ENCODE data around the gene PGA4.
"Not testable (repeated sequence)": the region's sequence is repeated elsewhere in the genome, so short reads cannot be mapped to it uniquely, and the experiment has no call there.

PGA4 gene

DNA sequence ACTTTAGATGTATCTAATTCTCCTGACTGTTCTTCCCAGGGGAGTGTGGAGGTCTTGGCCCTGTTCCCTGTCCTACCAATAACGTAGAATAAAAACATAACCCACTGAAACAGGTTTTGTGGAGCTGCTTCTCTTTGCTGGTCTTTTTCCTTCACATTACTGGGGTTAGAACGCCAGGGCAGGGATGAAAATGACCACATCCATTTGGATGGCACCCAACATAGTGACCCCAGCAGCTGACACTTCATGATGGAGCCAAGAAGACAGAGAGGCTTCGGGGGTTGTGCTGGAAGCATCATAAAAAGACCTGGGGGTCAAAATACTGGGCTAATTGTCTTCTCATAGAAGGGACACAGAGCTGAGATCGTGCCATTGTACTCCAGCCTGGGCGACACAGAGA, 9.4 kb downstream of the PGA4 start:
- H3K4me1 ChIP-seq (ENCODE audit: control extremely low read depth in 1 of 4, control insufficient read depth in 4 of 4, insufficient read depth in 4 of 4, low read length in 3 of 4); CTCF ChIA-PET; DNase-seq; H3K4me3 ChIP-seq (ENCODE audit: control insufficient read depth in 1 of 7, extremely low read depth in 1 of 7, insufficient read depth in 4 of 7, low read depth in 2 of 7, low read length in 6 of 7); H3K9me3 ChIP-seq (ENCODE audit: control extremely low read depth in 1 of 5, control insufficient read depth in 4 of 5, insufficient read depth in 2 of 5, low read depth in 1 of 5, low read length in 4 of 5); H3K27me3 ChIP-seq (replicated peaks in 2 of 5; ENCODE audit: control insufficient read depth in 4 of 5, insufficient read depth in 5 of 5, low read length in 4 of 5); POLR2A ChIA-PET; H3K27ac ChIP-seq (ENCODE audit: insufficient read depth in 1 of 2, low read depth in 1 of 2, low read length in 2 of 2, poor library complexity in 1 of 2, severe bottlenecking in 2 of 2); H3K36me3 ChIP-seq (ENCODE audit: control insufficient read depth in 4 of 4, insufficient read depth in 4 of 4, low read length in 3 of 4): not testable (repeated sequence)
- no CpG with 5 or more reads among the region's 5 CpGs for WGBS (ENCODE audit: insufficient coverage)

GRCh38 chr11:61232548-61233145, 10.5 kb downstream of the PGA4 start:
- POLR2A ChIA-PET, CTCF ChIA-PET: not testable (repeated sequence)
- WGBS (ENCODE audit: insufficient coverage), result no CpG with 5 or more reads among the region's 3 CpGs

DNA sequence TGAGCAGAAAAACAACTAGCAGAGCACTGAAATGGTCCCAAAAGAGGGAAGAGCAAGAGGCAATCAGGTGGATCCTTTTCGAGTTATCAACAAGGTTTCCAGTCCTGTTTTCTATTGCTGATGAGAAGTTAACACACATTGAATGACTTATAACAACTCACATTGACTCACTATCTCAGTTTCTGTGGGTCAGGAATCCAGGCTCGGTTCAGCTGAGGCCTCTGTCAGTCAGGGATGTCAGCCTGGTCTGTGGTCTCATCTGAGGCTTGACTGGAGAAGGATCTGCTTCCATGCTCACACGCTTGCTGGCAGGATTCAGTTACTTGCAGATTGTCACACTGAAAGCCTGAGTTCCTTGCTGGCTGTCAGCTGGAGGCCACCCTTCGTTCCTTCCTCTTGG, 15.0 kb downstream of the PGA4 start:
- CTCF ChIA-PET; H3K27me3 ChIP-seq (replicated peaks in 2 of 5; ENCODE audit: control insufficient read depth in 4 of 5, insufficient read depth in 5 of 5, low read length in 4 of 5); H3K4me1 ChIP-seq (ENCODE audit: control extremely low read depth in 1 of 4, control insufficient read depth in 4 of 4, insufficient read depth in 4 of 4, low read length in 3 of 4); POLR2A ChIA-PET; H3K9me3 ChIP-seq (ENCODE audit: control extremely low read depth in 1 of 5, control insufficient read depth in 4 of 5, insufficient read depth in 2 of 5, low read depth in 1 of 5, low read length in 4 of 5); H3K4me3 ChIP-seq (ENCODE audit: control insufficient read depth in 1 of 7, extremely low read depth in 1 of 7, insufficient read depth in 4 of 7, low read depth in 2 of 7, low read length in 6 of 7); H3K27ac ChIP-seq (ENCODE audit: insufficient read depth in 1 of 2, low read depth in 1 of 2, low read length in 2 of 2, poor library complexity in 1 of 2, severe bottlenecking in 2 of 2); DNase-seq; H3K36me3 ChIP-seq (ENCODE audit: control insufficient read depth in 4 of 4, insufficient read depth in 4 of 4, low read length in 3 of 4): not testable (repeated sequence)
- WGBS (ENCODE audit: insufficient coverage), result no CpG with 5 or more reads among the region's 4 CpGs

More at GRCh38 chr11:61232548-61233145, 10.5 kb downstream of the PGA4 start:
- not testable (repeated sequence) for H3K4me1 ChIP-seq (ENCODE audit: control extremely low read depth in 1 of 4, control insufficient read depth in 4 of 4, insufficient read depth in 4 of 4, low read length in 3 of 4); H3K9me3 ChIP-seq (ENCODE audit: control extremely low read depth in 1 of 5, control insufficient read depth in 4 of 5, insufficient read depth in 2 of 5, low read depth in 1 of 5, low read length in 4 of 5); DNase-seq; H3K4me3 ChIP-seq (ENCODE audit: control insufficient read depth in 1 of 7, extremely low read depth in 1 of 7, insufficient read depth in 4 of 7, low read depth in 2 of 7, low read length in 6 of 7); H3K27ac ChIP-seq (ENCODE audit: insufficient read depth in 1 of 2, low read depth in 1 of 2, low read length in 2 of 2, poor library complexity in 1 of 2, severe bottlenecking in 2 of 2); H3K27me3 ChIP-seq (replicated peaks in 2 of 5; ENCODE audit: control insufficient read depth in 4 of 5, insufficient read depth in 5 of 5, low read length in 4 of 5); H3K36me3 ChIP-seq (ENCODE audit: control insufficient read depth in 4 of 4, insufficient read depth in 4 of 4, low read length in 3 of 4)

DNA sequence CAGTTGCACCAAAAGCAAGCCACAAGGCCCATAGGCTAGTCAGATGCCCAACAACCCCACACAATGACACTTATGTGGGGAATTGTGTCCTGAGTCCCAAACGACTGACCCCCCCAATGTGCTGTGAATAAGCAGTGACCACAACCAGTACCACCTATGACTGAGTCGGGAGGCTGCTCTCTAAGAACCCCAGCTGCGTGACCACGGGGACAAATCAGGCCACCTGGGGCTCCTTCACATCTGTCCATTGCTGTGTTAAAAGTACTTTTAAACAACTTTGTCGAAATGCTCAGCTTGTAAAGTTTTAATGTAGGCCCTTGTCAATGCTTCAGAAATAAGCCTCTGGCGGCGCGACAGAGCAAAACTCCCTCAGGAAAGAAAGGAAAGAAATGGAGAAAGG, 18.1 kb downstream of the PGA4 start:
- DNase-seq; H3K36me3 ChIP-seq (ENCODE audit: control insufficient read depth in 4 of 4, insufficient read depth in 4 of 4, low read length in 3 of 4); POLR2A ChIA-PET; H3K27ac ChIP-seq (ENCODE audit: insufficient read depth in 1 of 2, low read depth in 1 of 2, low read length in 2 of 2, poor library complexity in 1 of 2, severe bottlenecking in 2 of 2); H3K4me1 ChIP-seq (ENCODE audit: control extremely low read depth in 1 of 4, control insufficient read depth in 4 of 4, insufficient read depth in 4 of 4, low read length in 3 of 4); H3K4me3 ChIP-seq (ENCODE audit: control insufficient read depth in 1 of 7, extremely low read depth in 1 of 7, insufficient read depth in 4 of 7, low read depth in 2 of 7, low read length in 6 of 7); CTCF ChIA-PET; H3K9me3 ChIP-seq (ENCODE audit: control extremely low read depth in 1 of 5, control insufficient read depth in 4 of 5, insufficient read depth in 2 of 5, low read depth in 1 of 5, low read length in 4 of 5); H3K27me3 ChIP-seq (replicated peaks in 2 of 5; ENCODE audit: control insufficient read depth in 4 of 5, insufficient read depth in 5 of 5, low read length in 4 of 5): not testable (repeated sequence)
- 100% methylated on average over 1 of the region's 8 CpGs for WGBS (ENCODE audit: insufficient coverage)

DNA sequence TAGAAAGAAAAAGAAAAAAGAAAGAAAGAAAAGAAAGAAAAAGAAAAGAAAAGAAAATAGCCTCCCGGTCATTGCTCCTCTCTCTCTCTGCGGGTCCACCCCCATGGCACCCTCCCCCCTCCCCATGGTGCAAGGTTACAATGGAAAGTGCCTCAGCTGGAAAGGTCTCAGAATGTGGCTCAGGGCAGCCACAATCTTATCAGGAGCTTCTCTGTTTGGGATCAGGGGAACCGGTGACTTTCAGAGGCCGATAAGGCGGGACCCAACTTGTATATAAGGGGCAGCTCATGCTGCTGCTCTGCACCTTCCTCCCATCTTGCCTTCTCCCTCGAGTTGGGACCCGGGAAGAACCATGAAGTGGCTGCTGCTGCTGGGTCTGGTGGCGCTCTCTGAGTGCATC, 18.7 kb downstream of the PGA4 start, which contains the start of gene PGA5:
TSS of gene PGA5 (plus strand) at position 301 of the 400 bp plus-strand sequence. CDS start at position 353, 52 bp downstream.
- DNase-seq; POLR2A ChIA-PET; H3K27me3 ChIP-seq (replicated peaks in 2 of 5; ENCODE audit: control insufficient read depth in 4 of 5, insufficient read depth in 5 of 5, low read length in 4 of 5); H3K27ac ChIP-seq (ENCODE audit: insufficient read depth in 1 of 2, low read depth in 1 of 2, low read length in 2 of 2, poor library complexity in 1 of 2, severe bottlenecking in 2 of 2); CTCF ChIA-PET; H3K36me3 ChIP-seq (ENCODE audit: control insufficient read depth in 4 of 4, insufficient read depth in 4 of 4, low read length in 3 of 4); H3K9me3 ChIP-seq (ENCODE audit: control extremely low read depth in 1 of 5, control insufficient read depth in 4 of 5, insufficient read depth in 2 of 5, low read depth in 1 of 5, low read length in 4 of 5); H3K4me3 ChIP-seq (ENCODE audit: control insufficient read depth in 1 of 7, extremely low read depth in 1 of 7, insufficient read depth in 4 of 7, low read depth in 2 of 7, low read length in 6 of 7); H3K4me1 ChIP-seq (ENCODE audit: control extremely low read depth in 1 of 4, control insufficient read depth in 4 of 4, insufficient read depth in 4 of 4, low read length in 3 of 4): not testable (repeated sequence)
- WGBS (ENCODE audit: insufficient coverage), result no CpG with 5 or more reads among the region's 8 CpGs

DNA sequence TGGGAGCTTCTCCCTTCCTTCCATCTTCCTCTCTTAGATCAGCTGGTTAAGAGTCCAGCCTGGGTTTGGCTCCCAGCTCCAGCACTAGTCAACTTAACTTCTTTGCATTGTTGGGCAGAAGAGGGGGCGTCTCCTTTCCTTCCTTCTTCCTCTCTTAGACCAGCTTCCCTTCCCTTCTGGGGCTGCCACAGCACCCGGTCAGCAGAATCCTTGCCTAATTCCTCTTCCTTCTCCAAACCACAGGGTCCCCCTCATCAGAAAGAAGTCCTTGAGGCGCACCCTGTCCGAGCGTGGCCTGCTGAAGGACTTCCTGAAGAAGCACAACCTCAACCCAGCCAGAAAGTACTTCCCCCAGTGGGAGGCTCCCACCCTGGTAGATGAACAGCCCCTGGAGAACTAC, 19.4 kb downstream of the PGA4 start:
- H3K4me3 ChIP-seq (ENCODE audit: control insufficient read depth in 1 of 7, extremely low read depth in 1 of 7, insufficient read depth in 4 of 7, low read depth in 2 of 7, low read length in 6 of 7); CTCF ChIA-PET; DNase-seq; H3K27me3 ChIP-seq (replicated peaks in 2 of 5; ENCODE audit: control insufficient read depth in 4 of 5, insufficient read depth in 5 of 5, low read length in 4 of 5); H3K4me1 ChIP-seq (ENCODE audit: control extremely low read depth in 1 of 4, control insufficient read depth in 4 of 4, insufficient read depth in 4 of 4, low read length in 3 of 4); H3K27ac ChIP-seq (ENCODE audit: insufficient read depth in 1 of 2, low read depth in 1 of 2, low read length in 2 of 2, poor library complexity in 1 of 2, severe bottlenecking in 2 of 2); H3K36me3 ChIP-seq (ENCODE audit: control insufficient read depth in 4 of 4, insufficient read depth in 4 of 4, low read length in 3 of 4); H3K9me3 ChIP-seq (ENCODE audit: control extremely low read depth in 1 of 5, control insufficient read depth in 4 of 5, insufficient read depth in 2 of 5, low read depth in 1 of 5, low read length in 4 of 5); POLR2A ChIA-PET: not testable (repeated sequence)
- no CpG with 5 or more reads among the region's 5 CpGs for WGBS (ENCODE audit: insufficient coverage)

GRCh38 chr11:61245284-61245964, 23.3 kb downstream of the PGA4 start:
- CTCF ChIA-PET; POLR2A ChIA-PET; H3K36me3 ChIP-seq (ENCODE audit: control insufficient read depth in 4 of 4, insufficient read depth in 4 of 4, low read length in 3 of 4); H3K9me3 ChIP-seq (ENCODE audit: control extremely low read depth in 1 of 5, control insufficient read depth in 4 of 5, insufficient read depth in 2 of 5, low read depth in 1 of 5, low read length in 4 of 5); DNase-seq; H3K4me3 ChIP-seq (ENCODE audit: control insufficient read depth in 1 of 7, extremely low read depth in 1 of 7, insufficient read depth in 4 of 7, low read depth in 2 of 7, low read length in 6 of 7); H3K27ac ChIP-seq (ENCODE audit: insufficient read depth in 1 of 2, low read depth in 1 of 2, low read length in 2 of 2, poor library complexity in 1 of 2, severe bottlenecking in 2 of 2); H3K27me3 ChIP-seq (replicated peaks in 2 of 5; ENCODE audit: control insufficient read depth in 4 of 5, insufficient read depth in 5 of 5, low read length in 4 of 5); H3K4me1 ChIP-seq (ENCODE audit: control extremely low read depth in 1 of 4, control insufficient read depth in 4 of 4, insufficient read depth in 4 of 4, low read length in 3 of 4): not testable (repeated sequence)
- WGBS (ENCODE audit: insufficient coverage), result no CpG with 5 or more reads among the region's 10 CpGs

Measured in common myeloid progenitor, CD34-positive (primary cell).